Lung (tissue), 12 donors: Measurements from ENCODE around the gene TCEANC. TPM values are rescaled to one million over a fixed set of nuclear protein-coding genes. Genes with fewer than 3 reads are reported as not detected.

Experiments
- ATAC-seq: fragments of 200-7000 bp; cut with Tn5 transposase; one replicate; pipeline ENCODE4 v1.9.1; 2020; ENCODE audit warnings: moderate number of reproducible peaks; ENCODE audit not compliant: insufficient read depth, low FRiP score
- DNase-seq, 3 donors: peaks; one replicate each; pipeline ENCODE4 v3.0.0-alpha.2; 2013 to 2017
- H3K27ac ChIP-seq, 2 donors: one replicate each; pipeline ENCODE4 v1.5.1; 2013; ENCODE audit warnings: mild to moderate bottlenecking in 2 of 2, moderate library complexity in 2 of 2, control low read depth in 1 of 2, inconsistent platforms in 1 of 2, low read depth in 1 of 2, low read length in 1 of 2
- H3K27me3 ChIP-seq, 3 donors: one replicate each; pipeline ENCODE4 v1.5.1; 2013; ENCODE audit warnings: low read length in 2 of 3; ENCODE audit not compliant: control insufficient read depth in 3 of 3, insufficient read depth in 3 of 3
- H3K36me3 ChIP-seq, 4 donors: one replicate each; pipeline ENCODE4 v1.5.1; 2013; ENCODE audit warnings: low read length in 4 of 4, mild to moderate bottlenecking in 1 of 4, moderate library complexity in 1 of 4; ENCODE audit not compliant: control insufficient read depth in 4 of 4, insufficient read depth in 4 of 4
- H3K4me1 ChIP-seq, 5 donors: one replicate each; pipeline ENCODE4 v1.5.1; 2013; ENCODE audit warnings: low read length in 5 of 5, mild to moderate bottlenecking in 2 of 5, moderate library complexity in 1 of 5; ENCODE audit not compliant: control insufficient read depth in 5 of 5, insufficient read depth in 5 of 5
- H3K4me3 ChIP-seq: one replicate; pipeline ENCODE4 v1.5.1; 2013; ENCODE audit warnings: mild to moderate bottlenecking, control low read depth, moderate library complexity
- H3K9ac ChIP-seq, 2 donors: one replicate each; pipeline ENCODE4 v1.5.1; 2013; ENCODE audit warnings: low read length in 2 of 2, control low read depth in 1 of 2; ENCODE audit not compliant: insufficient read depth in 1 of 2
- H3K9me3 ChIP-seq, 4 donors: one replicate each; pipeline ENCODE4 v1.5.1; 2013; ENCODE audit warnings: low read length in 3 of 4, mild to moderate bottlenecking in 1 of 4, moderate library complexity in 1 of 4; ENCODE audit not compliant: control insufficient read depth in 4 of 4, insufficient read depth in 3 of 4
- CTCF ChIP-seq: IDR thresholded peaks from 2 replicates; pipeline ENCODE4 v1.5.1; 2012; ENCODE audit warnings: mild to moderate bottlenecking; ENCODE audit errors: control extremely low read depth, extremely low read depth
- WGBS, 2 donors: extraction: QIAGEN DNeasy Blood & Tissue Kit; methylation state at CpG; one replicate each; pipeline ENCODE4 v1.1.7; 2013; 5-methylcytosine and 5-hydroxymethylcytosine counted together
- polyA plus RNA-seq, 2 donors: library from polyadenylated mRNA; stranded (reverse); fragments of 200-250 nt; gene quantifications; one replicate each; pipeline ENCODE4 v1.2.1, GENCODE V29; 2013
- total RNA-seq, 2 donors: library from RNA; depleted of rRNA in 1 of 2; stranded (reverse); fragments of >200 nt in 1 of 2; gene quantifications; one replicate each; pipeline ENCODE4 v1.2.1, GENCODE V29; 2014 to 2021
- donor health status: control.
- donor health status: control.
- donor health status: Bipolar disorder and iron deficiency.
- donor health status: healthy.
- donor health status: DM: yes; HTN: yes; CAD: no.

The TCEANC gene
- total and polyA plus RNA-seq, 4 donors, result 0.94 to 6.7 (median 2.7) TPM

GRCh38 chrX:13681595-13681994 lies 28.7 kb downstream of the TCEANC start:
- Histone ChIP-seq H3K36me3 (no peaks in the 10 kb centered on the region), H3K27me3 (peaks cover 0 to 36% (median 21%) of the 10 kb centered on the region in 3 donors), H3K4me3 (no peak overlapping the region), H3K27ac (no peak overlapping the region), H3K9ac (no peak overlapping the region), H3K4me1 (no peaks in the 10 kb centered on the region), H3K9me3 (no peaks in the 10 kb centered on the region)
- no peak for DNase-seq
- WGBS, 2 donors, result 76 to 91% methylated on average over 7 of the region's 7 CpGs
- TF ChIP-seq CTCF, result no peak
- ATAC-seq, result no peak

- no peak overlapping the region for H3K4me3 ChIP-seq
- H3K36me3 ChIP-seq, result no peaks in the 10 kb centered on the region
- TF ChIP-seq CTCF, result no peak
- WGBS, 2 donors, result 80 to 98% methylated on average over 4 of the region's 4 CpGs
- peaks cover 0 to 2% (median 0%) of the 10 kb centered on the region in 5 donors for H3K4me1 ChIP-seq
- ATAC-seq (no peak), DNase-seq (no peak)
- H3K9ac ChIP-seq, result no peak overlapping the region
- peaks cover 0 to 44% (median 32%) of the 10 kb centered on the region in 3 donors for H3K27me3 ChIP-seq
- no peak overlapping the region for H3K27ac ChIP-seq
- H3K9me3 ChIP-seq, result peaks cover 0 to 2% (median 0%) of the 10 kb centered on the region in 4 donors
Measured at GRCh38 chrX:13684361-13684760, 31.4 kb downstream of the TCEANC start.

- no peak for TF ChIP-seq CTCF
- peaks cover 0 to 2% (median 0%) of the 10 kb centered on the region in 4 donors for H3K9me3 ChIP-seq
- 39 to 70% methylated on average over 3 of the region's 3 CpGs for WGBS, 2 donors
- no peak overlapping the region for H3K9ac ChIP-seq
- no peak overlapping the region for H3K27ac ChIP-seq
- H3K4me3 ChIP-seq, result no peak overlapping the region
- ATAC-seq (no peak), DNase-seq (no peak)
- H3K4me1 ChIP-seq, result peaks cover 0 to 2% (median 0%) of the 10 kb centered on the region in 5 donors
- H3K36me3 ChIP-seq, result no peaks in the 10 kb centered on the region
- peaks cover 0 to 51% (median 39%) of the 10 kb centered on the region in 3 donors for H3K27me3 ChIP-seq
Measured at GRCh38 chrX:13685126-13685763, 32.3 kb downstream of the TCEANC start.
